GM23248 (cell line): ENCODE data around the gene TCF7L2. TPM values are rescaled to one million over a fixed set of nuclear protein-coding genes. Genes with fewer than 3 reads are reported as not detected.

ENCODE experiments used
- DNase-seq: peaks from one replicate; pipeline ENCODE4 v3.0.0-alpha.2; 2015
- H2AFZ ChIP-seq: fragments of 200-600 bp; sonication (generic); 2 replicates; pipeline ENCODE4 v1.6.1; 2016; ENCODE audit warnings: antibody characterized with exemption
- H3F3A ChIP-seq: fragments of 200-600 bp; sonication (generic); 2 replicates; pipeline ENCODE4 v1.6.1; 2016; ENCODE audit warnings: mild to moderate bottlenecking, antibody characterized with exemption, mixed run types; ENCODE audit not compliant: insufficient read depth
- H3K27ac ChIP-seq: fragments of 200-600 bp; sonication (generic); 2 replicates; pipeline ENCODE4 v1.5.1; 2016; ENCODE audit warnings: mild to moderate bottlenecking
- H3K27me3 ChIP-seq: fragments of 200-600 bp; sonication (generic); replicated peaks from 2 replicates; pipeline ENCODE4 v1.6.1; 2016; ENCODE audit warnings: mild to moderate bottlenecking; ENCODE audit not compliant: insufficient read depth
- H3K36me3 ChIP-seq: fragments of 200-600 bp; sonication (generic); 2 replicates; pipeline ENCODE4 v1.6.1; 2016; ENCODE audit warnings: low read depth, mild to moderate bottlenecking
- H3K4me1 ChIP-seq: fragments of 200-600 bp; sonication (generic); 2 replicates; pipeline ENCODE4 v1.6.1; 2016; ENCODE audit warnings: mild to moderate bottlenecking; ENCODE audit not compliant: insufficient read depth
- H3K4me2 ChIP-seq: fragments of 200-600 bp; sonication (generic); one replicate; pipeline ENCODE4 v1.6.1; 2016; ENCODE audit warnings: mild to moderate bottlenecking; ENCODE audit not compliant: unreplicated experiment
- H3K4me3 ChIP-seq: fragments of 200-600 bp; sonication (generic); 2 replicates; pipeline ENCODE4 v1.5.1; 2016; ENCODE audit warnings: mild to moderate bottlenecking
- H3K79me2 ChIP-seq: fragments of 200-600 bp; sonication (generic); 2 replicates; pipeline ENCODE4 v1.6.1; 2016; ENCODE audit warnings: mild to moderate bottlenecking; ENCODE audit not compliant: insufficient read depth
- H3K9ac ChIP-seq: fragments of 200-600 bp; sonication (generic); 2 replicates; pipeline ENCODE4 v1.6.1; 2016; ENCODE audit warnings: mild to moderate bottlenecking
- H3K9me2 ChIP-seq: fragments of 200-600 bp; sonication (generic); 2 replicates; pipeline ENCODE4 v1.6.1; 2016; ENCODE audit warnings: mixed run types, mild to moderate bottlenecking, moderate library complexity; ENCODE audit not compliant: insufficient read depth
- H3K9me3 ChIP-seq: fragments of 200-600 bp; sonication (generic); one replicate; pipeline ENCODE4 v1.6.1; 2017; ENCODE audit warnings: low read depth
- H4K20me1 ChIP-seq: fragments of 200-600 bp; sonication (generic); 2 replicates; pipeline ENCODE4 v1.6.0; 2016; ENCODE audit not compliant: insufficient read depth
- EZH2 ChIP-seq: fragments of 200-600 bp; sonication (generic); IDR thresholded peaks from 2 replicates; pipeline ENCODE4 v1.6.1; 2018; ENCODE audit warnings: antibody characterized with exemption, mild to moderate bottlenecking; ENCODE audit not compliant: insufficient read depth, poor library complexity, severe bottlenecking
- EZH2phosphoT487 ChIP-seq: fragments of 200-600 bp; sonication (generic); IDR thresholded peaks from 2 replicates; pipeline ENCODE4 v1.6.1; 2018; ENCODE audit warnings: antibody characterized with exemption, moderate library complexity, mild to moderate bottlenecking, low read depth; ENCODE audit not compliant: insufficient read depth
- WGBS, 2 experiments: methylation state at CpG; one replicate each; pipeline ENCODE4 v1.1.6; 2015 to 2017; ENCODE audit warnings: low lambda C conversion rate in 2 of 2, low coverage in 1 of 2; ENCODE audit errors: missing lambda C conversion rate in 2 of 2; 5-methylcytosine and 5-hydroxymethylcytosine counted together
- in situ Hi-C: fragments of 300-500 bp; cut with MboI; formaldehyde crosslinking; loops from 2 replicates; pipeline ENCODE4 v1.15.0; 2020
- polyA plus RNA-seq: library from polyadenylated mRNA; unstranded; fragments of >200 nt; fragmentation: Nextera tagmentation; extraction: Ambion mirVana; gene quantifications from 2 replicates; pipeline ENCODE4 v1.2.1, GENCODE V29; 2016
- total RNA-seq: library from RNA; depleted of rRNA; stranded (reverse); fragments of >200 nt; shearing (Covaris generic); gene quantifications from 2 replicates; pipeline ENCODE4 v1.2.3, GENCODE V29; 2014

Gene TCF7L2
- total and polyA plus RNA-seq, 2 experiments from 2014 or later = 6.2 to 19.3 TPM

- peaks cover 10% of the 10 kb centered on the region for H3K4me1 ChIP-seq
- no peaks in the 10 kb centered on the region for H3K36me3 ChIP-seq
- H3K27me3 ChIP-seq = no peaks in the 10 kb centered on the region
- H2AFZ ChIP-seq = no peak overlapping the region
- H3K9ac ChIP-seq = no peak overlapping the region
- H3K4me2 ChIP-seq = no peak overlapping the region
- no peak overlapping the region for H3K4me3 ChIP-seq
- WGBS, 2 experiments = 50% methylated on average over 6 of the region's 6 CpGs
- in situ Hi-C loops = no loop called here
- H4K20me1 ChIP-seq = peaks cover 44% of the 10 kb centered on the region
- no peaks in the 10 kb centered on the region for H3K9me3 ChIP-seq
- H3F3A ChIP-seq = peaks cover 10% of the 10 kb centered on the region; the same call in 1 of the 2 replicates
- no peaks in the 10 kb centered on the region for H3K9me2 ChIP-seq
- peaks cover 100% of the 10 kb centered on the region for H3K79me2 ChIP-seq
- H3K27ac ChIP-seq = 0 out of 2 replicates have a peak overlapping the region, but pooled peaks have one; percentile 33
- no peak for DNase-seq
- TF ChIP-seq EZH2phosphoT487 = no peak
- no peak for TF ChIP-seq EZH2
These were observed 50.4 kb downstream of the TCF7L2 start for GRCh38 chr10:113000442-113000841.

- Histone ChIP-seq H3K4me2 (peak overlapping the region; percentile 21), H3K79me2 (peaks cover 100% of the 10 kb centered on the region), H3K9me3 (no peaks in the 10 kb centered on the region), H3K27ac (peak overlapping the region; percentile 33; the same call in 1 of the 2 replicates), H3F3A (peaks cover 10% of the 10 kb centered on the region; the same call in 1 of the 2 replicates), H4K20me1 (peaks cover 44% of the 10 kb centered on the region), H3K36me3 (no peaks in the 10 kb centered on the region), H3K4me1 (peaks cover 10% of the 10 kb centered on the region), H3K4me3 (no peak overlapping the region), H2AFZ (no peak overlapping the region), H3K9me2 (no peaks in the 10 kb centered on the region), H3K27me3 (no peaks in the 10 kb centered on the region), H3K9ac (peak overlapping the region; percentile 10; the same call in 1 of the 2 replicates)
- in situ Hi-C loops = no loop called here
- TF ChIP-seq EZH2 (no peak), EZH2phosphoT487 (no peak)
- peak; percentile 46 for DNase-seq
- WGBS, 2 experiments = 46 to 50% methylated on average over 14 of the region's 14 CpGs
These were observed 51.0 kb downstream of the TCF7L2 start for GRCh38 chr10:113000876-113001598.

GRCh38 chr10:113001599-113002448 lies 51.8 kb downstream of the TCF7L2 start:
- Histone ChIP-seq H2AFZ (no peak overlapping the region), H3K27ac (peak overlapping the region; percentile 33; the same call in 1 of the 2 replicates), H3F3A (peaks cover 10% of the 10 kb centered on the region; the same call in 1 of the 2 replicates), H3K9ac (peak overlapping the region; percentile 10; the same call in 1 of the 2 replicates), H3K36me3 (no peaks in the 10 kb centered on the region), H3K79me2 (peaks cover 100% of the 10 kb centered on the region), H4K20me1 (peaks cover 44% of the 10 kb centered on the region), H3K4me3 (no peak overlapping the region), H3K9me2 (no peaks in the 10 kb centered on the region), H3K4me1 (peaks cover 10% of the 10 kb centered on the region), H3K9me3 (no peaks in the 10 kb centered on the region), H3K4me2 (peak overlapping the region; percentile 21), H3K27me3 (no peaks in the 10 kb centered on the region)
- no peak for TF ChIP-seq EZH2phosphoT487
- no peak for TF ChIP-seq EZH2
- peak; percentile 47 for DNase-seq
- 57 to 59% methylated on average over 8 of the region's 8 CpGs for WGBS, 2 experiments
- in situ Hi-C loops = no loop called here

GRCh38 chr10:113002449-113002777 lies 52.4 kb downstream of the TCF7L2 start:
- in situ Hi-C loops = no loop called here
- TF ChIP-seq EZH2 (no peak), EZH2phosphoT487 (no peak)
- no peak for DNase-seq
- peaks cover 44% of the 10 kb centered on the region for H4K20me1 ChIP-seq
- no peak overlapping the region for H2AFZ ChIP-seq
- H3K4me3 ChIP-seq = no peak overlapping the region
- no peaks in the 10 kb centered on the region for H3K9me2 ChIP-seq
- H3K4me1 ChIP-seq = peaks cover 11% of the 10 kb centered on the region
- no peak overlapping the region for H3K9ac ChIP-seq
- H3K27ac ChIP-seq = no peak overlapping the region
- peaks cover 10% of the 10 kb centered on the region; the same call in 1 of the 2 replicates for H3F3A ChIP-seq
- no peaks in the 10 kb centered on the region for H3K36me3 ChIP-seq
- peaks cover 100% of the 10 kb centered on the region for H3K79me2 ChIP-seq
- H3K4me2 ChIP-seq = no peak overlapping the region
- H3K27me3 ChIP-seq = no peaks in the 10 kb centered on the region
- 95 to 100% methylated on average over 1 of the region's 1 CpG for WGBS, 2 experiments
- no peaks in the 10 kb centered on the region for H3K9me3 ChIP-seq
